K562 (cell line): Measurements from ENCODE around the gene STK33. TPM values are rescaled to one million over a fixed set of nuclear protein-coding genes. Genes with fewer than 3 reads are reported as not detected.

ENCODE experiments used
- ATAC-seq: fragments of 200-7000 bp; cut with Tn5 transposase; 3 replicates; pipeline ENCODE4 v1.9.1; 2020; ENCODE audit warnings: moderate library complexity
- BruUV-seq: library from RNA; stranded (reverse); fragments of 400-500 nt; replicated peaks from 2 replicates; lab custom pipeline; 2021; lab: Mats Ljungman, UMichigan
- CTCF ChIA-PET: fragments of 300-600 bp; formaldehyde crosslinking; extraction: SDS; loops from one replicate; lab custom pipeline; 2021; ENCODE audit warnings: low intra/inter-chr PET ratio; lab: Yijun Ruan, JAX
- POLR2A ChIA-PET: fragments of 300-600, 350-650 bp; sonication (Branson Sonifier 250); formaldehyde crosslinking; extraction: SDS; loops from one replicate; lab custom pipeline; 2021; ENCODE audit warnings: antibody characterized with exemption, inconsistent platforms; lab: Yijun Ruan, JAX
- DNase-seq, 4 experiments: peaks; one replicate each; pipeline versions ENCODE4 v3.0.0 to v3.0.0-alpha.2; 2011 to 2018; ENCODE audit warnings: low spot score in 3 of 4, mixed read lengths in 3 of 4; ENCODE audit errors: extremely low read depth in 1 of 4
- FAIRE-seq: peaks from 2 replicates; lab custom pipeline; 2011; peaks lifted over from hg19 to GRCh38; lab: Jason Lieb, UNC
- H2AFZ ChIP-seq: 2 replicates; pipeline ENCODE4 v1.6.0; 2011; ENCODE audit warnings: low read depth, low read length, control low read depth, inconsistent platforms
- H3K27ac ChIP-seq: fragments of 200-600 bp; 3 replicates; pipeline ENCODE4 v1.8.0; 2011; ENCODE audit warnings: low read depth, mild to moderate bottlenecking, control low read depth, inconsistent platforms, low read length, moderate library complexity, mixed read lengths; ENCODE audit errors: extremely low read depth
- H3K27me3 ChIP-seq, 2 experiments: fragments of 300-600 bp in 1 of 2; 2 replicates in 1 of 2; 3 replicates in 1 of 2; pipeline versions ENCODE4 v1.6.0 to v1.8.0; 2011; ENCODE audit warnings: inconsistent platforms in 2 of 2, low read length in 2 of 2, mild to moderate bottlenecking in 1 of 2, mixed read lengths in 1 of 2, moderate library complexity in 1 of 2; ENCODE audit not compliant: control insufficient read depth in 2 of 2, insufficient read depth in 2 of 2
- H3K36me3 ChIP-seq: fragments of 300-600 bp; 3 replicates; pipeline ENCODE4 v1.8.0; 2011; ENCODE audit warnings: mild to moderate bottlenecking, low read length, inconsistent platforms; ENCODE audit not compliant: control insufficient read depth, insufficient read depth
- H3K4me1 ChIP-seq, 2 experiments: fragments of 200-600 bp in 1 of 2; replicated peaks in 1 of 2; 2 replicates in 1 of 2; 3 replicates in 1 of 2; pipeline versions ENCODE4 v1.5.1 to v1.8.0; 2011; ENCODE audit warnings: inconsistent platforms in 2 of 2, low read length in 2 of 2, mild to moderate bottlenecking in 1 of 2, mixed read lengths in 1 of 2, moderate library complexity in 1 of 2; ENCODE audit not compliant: control insufficient read depth in 2 of 2, insufficient read depth in 2 of 2
- H3K4me2 ChIP-seq: 2 replicates; pipeline ENCODE4 v1.6.1; 2011; ENCODE audit warnings: low read length, control low read depth, inconsistent platforms, mixed read lengths; ENCODE audit not compliant: insufficient read depth
- H3K4me3 ChIP-seq: fragments of 200-600 bp; sonication (generic), shearing (Covaris generic); 2 replicates; pipeline ENCODE4 v1.5.1; 2016; ENCODE audit warnings: control low read depth, inconsistent platforms
- H3K79me2 ChIP-seq: fragments of 200-600 bp; 3 replicates; pipeline ENCODE4 v1.8.0; 2011; ENCODE audit warnings: low read length, inconsistent platforms; ENCODE audit not compliant: control insufficient read depth, insufficient read depth
- H3K9ac ChIP-seq, 2 experiments: 2 replicates each; pipeline versions ENCODE4 v1.6.0 to v1.6.1; 2011; ENCODE audit warnings: low read depth in 2 of 2, low read length in 2 of 2, control low read depth in 1 of 2, inconsistent platforms in 1 of 2, mild to moderate bottlenecking in 1 of 2, mixed read lengths in 1 of 2; ENCODE audit not compliant: insufficient read depth in 1 of 2
- H3K9me1 ChIP-seq: one replicate; pipeline ENCODE4 v1.6.0; 2011; ENCODE audit warnings: inconsistent platforms, mild to moderate bottlenecking, low read length, moderate library complexity; ENCODE audit not compliant: control insufficient read depth, insufficient read depth
- H3K9me3 ChIP-seq: replicated peaks from 2 replicates; pipeline ENCODE4 v1.5.1; 2011; ENCODE audit warnings: low read depth, low read length, inconsistent platforms; ENCODE audit not compliant: control insufficient read depth, insufficient read depth
- H4K20me1 ChIP-seq: replicated peaks from 2 replicates; pipeline ENCODE4 v1.6.1; 2011; ENCODE audit warnings: low read length, inconsistent platforms, mixed read lengths; ENCODE audit not compliant: control insufficient read depth, insufficient read depth
- CREB3L1 ChIP-seq: fragments of 450-650 bp; IDR thresholded peaks from 2 replicates; pipeline ENCODE4 v1.6.1; 2014; ENCODE audit warnings: low read depth, mild to moderate bottlenecking, moderate library complexity, borderline replicate concordance
- E2F6 ChIP-seq, 2 experiments: IDR thresholded peaks; 2 replicates each; pipeline ENCODE4 v1.6.1; 2011; ENCODE audit warnings: borderline replicate concordance in 1 of 2, control low read depth in 1 of 2, low read depth in 1 of 2, low read length in 1 of 2, mild to moderate bottlenecking in 1 of 2, mixed read lengths in 1 of 2, moderate library complexity in 1 of 2; ENCODE audit not compliant: insufficient read depth in 1 of 2, insufficient read length in 1 of 2, poor library complexity in 1 of 2, severe bottlenecking in 1 of 2; ENCODE audit errors: extremely low read depth in 1 of 2
- HLTF ChIP-seq: fragments of 450-650 bp; IDR thresholded peaks from 2 replicates; pipeline ENCODE4 v1.6.1; 2016
- MEF2D ChIP-seq: conservative IDR thresholded peaks from 2 replicates; pipeline ENCODE4 v1.6.1; 2016; ENCODE audit warnings: low read depth, missing genetic modification characterization, missing compliant biosample characterization
- SIN3A ChIP-seq, 2 experiments: fragments of 150-350 bp in 1 of 2; IDR thresholded peaks; 2 replicates each; pipeline ENCODE4 v1.6.1; 2011 to 2016; ENCODE audit warnings: borderline replicate concordance in 2 of 2, low read depth in 2 of 2, low read length in 2 of 2, mild to moderate bottlenecking in 2 of 2, moderate library complexity in 2 of 2; ENCODE audit not compliant: control insufficient read depth in 1 of 2
- SMAD2 ChIP-seq: fragments of 150-350 bp; IDR thresholded peaks from 2 replicates; pipeline ENCODE4 v1.6.1; 2014; ENCODE audit warnings: low read depth, mild to moderate bottlenecking, low read length
- ZKSCAN3 ChIP-seq: fragments of 250-450 bp; sonication (Bioruptor Pico); IDR thresholded peaks from 2 replicates; pipeline ENCODE4 v1.4.0; 2020
- ZNF184 ChIP-seq: sonication (generic); formaldehyde crosslinking; IDR thresholded peaks from 2 replicates; pipeline ENCODE4 v1.5.0; 2020; ENCODE audit warnings: missing genetic modification reagents
- ZNF324 ChIP-seq: fragments of 250-450 bp; sonication (Bioruptor Pico); IDR thresholded peaks from 2 replicates; pipeline ENCODE4 v1.4.0; 2020; ENCODE audit warnings: mild to moderate bottlenecking
- ZSCAN32 ChIP-seq: fragments of 450-650 bp; formaldehyde crosslinking; IDR thresholded peaks from 2 replicates; pipeline ENCODE4 v1.4.0; 2020; ENCODE audit warnings: mild to moderate bottlenecking, moderate library complexity
- WGBS: fragments of 100-300 bp; shearing (Covaris generic); methylation state at CpG from one replicate; pipeline ENCODE4 v1.1.6; 2016; ENCODE audit warnings: low coverage, mixed read lengths; ENCODE audit not compliant: insufficient coverage; ENCODE audit errors: missing lambda C conversion rate; 5-methylcytosine and 5-hydroxymethylcytosine counted together
- in situ Hi-C: fragments of 300-500 bp; cut with MboI; formaldehyde crosslinking; loops from 4 replicates; pipeline ENCODE4 v1.15.0; 2018; ENCODE audit warnings: inconsistent platforms, mixed read lengths
- intact Hi-C: fragments of 100-400 bp; cut with micrococcal nuclease; formaldehyde crosslinking; loops from 2 replicates; pipeline ENCODE4 v1.14.2; 2022
- polyA plus RNA-seq, 8 experiments: library from polyadenylated mRNA; depleted of rRNA in 4 of 8; stranded (reverse) in 5 of 8; unstranded in 3 of 8; fragments of >200 nt; fragmentation: Nextera tagmentation in 2 of 8; fragmentation: Illumina TruSeq in 1 of 8; extraction: Ambion mirVana in 2 of 8; extraction: Trizol in 1 of 8; gene quantifications; 2 replicates each; pipeline versions ENCODE4 v1.2.1 to v1.2.3, GENCODE V29; 2011 to 2014; ENCODE audit warnings: inconsistent platforms in 1 of 8, missing spikeins in 1 of 8
- total RNA-seq, 7 experiments: library from RNA; depleted of rRNA in 6 of 7; stranded (reverse); fragments of >200 nt in 6 of 7; fragmentation: Illumina TruSeq in 2 of 7; extraction: Trizol in 2 of 7; gene quantifications; 2 replicates each; pipeline versions ENCODE4 v1.2.1 to v1.2.3, GENCODE V29; 2011 to 2021; ENCODE audit warnings: low replicate concordance in 1 of 7
- TF ChIP-seq, protein P1 (sequence below): sonication (generic); formaldehyde crosslinking; IDR thresholded peaks from 2 replicates; pipeline ENCODE4 v1.8.0; 2022; ENCODE audit warnings: missing genetic modification reagents, mild to moderate bottlenecking, moderate library complexity, borderline replicate concordance
- TF ChIP-seq, protein P2 (sequence below): fragments of 250-450 bp; sonication (Bioruptor Pico); IDR thresholded peaks from 2 replicates; pipeline ENCODE4 v1.9.0; 2021; ENCODE audit warnings: mild to moderate bottlenecking

Gene STK33
- total and polyA plus RNA-seq, 9 of the 15 experiments (the other 6 are each of a cell fraction or from before 2014, with no cell fraction given) = not detected

GRCh38 chr11:8477680-8478079, 116.3 kb downstream of the STK33 start:
- DNase-seq (no peak), FAIRE-seq (no peak), ATAC-seq (no peak)
- TF ChIP-seq, protein P1, sequence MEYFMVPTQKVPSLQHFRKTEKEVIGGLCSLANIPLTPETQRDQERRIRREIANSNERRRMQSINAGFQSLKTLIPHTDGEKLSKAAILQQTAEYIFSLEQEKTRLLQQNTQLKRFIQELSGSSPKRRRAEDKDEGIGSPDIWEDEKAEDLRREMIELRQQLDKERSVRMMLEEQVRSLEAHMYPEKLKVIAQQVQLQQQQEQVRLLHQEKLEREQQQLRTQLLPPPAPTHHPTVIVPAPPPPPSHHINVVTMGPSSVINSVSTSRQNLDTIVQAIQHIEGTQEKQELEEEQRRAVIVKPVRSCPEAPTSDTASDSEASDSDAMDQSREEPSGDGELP (CRISPR knock-in tag) = no peak
- no peak for TF ChIP-seq ZKSCAN3
- no peak for TF ChIP-seq MEF2D (tag)
- TF ChIP-seq HLTF = no peak
- TF ChIP-seq SIN3A (IDR thresholded peaks at IDR 0.05; ENCODE audit: borderline replicate concordance in 2 of 2, control insufficient read depth in 1 of 2, low read depth in 2 of 2, low read length in 2 of 2) = no peak
- TF ChIP-seq ZNF184 (CRISPR knock-in tag) = no peak
- no peak for TF ChIP-seq ZNF324 (CRISPR knock-in tag)
- TF ChIP-seq ZSCAN32 (CRISPR knock-in tag) = no peak
- no peak for TF ChIP-seq CREB3L1
- TF ChIP-seq SMAD2 = no peak
- TF ChIP-seq E2F6 (IDR thresholded peaks at IDR 0.05; ENCODE audit: borderline replicate concordance in 1 of 2, extremely low read depth in 1 of 2, insufficient read depth in 1 of 2, insufficient read length in 1 of 2, low read depth in 1 of 2, low read length in 1 of 2, poor library complexity in 1 of 2, severe bottlenecking in 1 of 2) = no peak
- TF ChIP-seq, protein P2, sequence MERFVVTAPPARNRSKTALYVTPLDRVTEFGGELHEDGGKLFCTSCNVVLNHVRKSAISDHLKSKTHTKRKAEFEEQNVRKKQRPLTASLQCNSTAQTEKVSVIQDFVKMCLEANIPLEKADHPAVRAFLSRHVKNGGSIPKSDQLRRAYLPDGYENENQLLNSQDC (CRISPR knock-in tag) = no peak
- POLR2A ChIA-PET = no interaction called here
- 0% methylated on average over 1 of the region's 1 CpG for WGBS
- Histone ChIP-seq H3K79me2 (no peaks in the 10 kb centered on the region), H3K4me3 (no peak overlapping the region), H3K9me3 (no peaks in the 10 kb centered on the region), H4K20me1 (no peaks in the 10 kb centered on the region), H3K9me1 (no peaks in the 10 kb centered on the region), H3K27me3 (no peaks in the 10 kb centered on the region; a peak in 1 of 5 replicates), H3K9ac (no peak overlapping the region), H3K4me2 (no peak overlapping the region), H3K36me3 (no peaks in the 10 kb centered on the region), H3K27ac (no peak overlapping the region), H2AFZ (no peak overlapping the region), H3K4me1 (no peaks in the 10 kb centered on the region)
- no TSS peak for BruUV-seq
- intact Hi-C loops = loop anchor here (10.0 kb wide), 1 partner anchor 57 kb away; no protein-coding TSS in a partner anchor
- CTCF ChIA-PET = no interaction called here
- in situ Hi-C loops = no loop called here
